T-helper 22 cell (primary cell): ENCODE data around the gene PDZD7.
A peak's percentile ranks its signal among the peaks of the same experiment; 100 is the strongest.
"Not testable (repeated sequence)": the region's sequence is repeated elsewhere in the genome, so short reads cannot be mapped to it uniquely, and the experiment has no call there.

Source experiments
- DNase-seq: peaks from one replicate; pipeline ENCODE4 v3.0.0-alpha.2; 2020; ENCODE audit warnings: low read depth

Gene PDZD7

DNA sequence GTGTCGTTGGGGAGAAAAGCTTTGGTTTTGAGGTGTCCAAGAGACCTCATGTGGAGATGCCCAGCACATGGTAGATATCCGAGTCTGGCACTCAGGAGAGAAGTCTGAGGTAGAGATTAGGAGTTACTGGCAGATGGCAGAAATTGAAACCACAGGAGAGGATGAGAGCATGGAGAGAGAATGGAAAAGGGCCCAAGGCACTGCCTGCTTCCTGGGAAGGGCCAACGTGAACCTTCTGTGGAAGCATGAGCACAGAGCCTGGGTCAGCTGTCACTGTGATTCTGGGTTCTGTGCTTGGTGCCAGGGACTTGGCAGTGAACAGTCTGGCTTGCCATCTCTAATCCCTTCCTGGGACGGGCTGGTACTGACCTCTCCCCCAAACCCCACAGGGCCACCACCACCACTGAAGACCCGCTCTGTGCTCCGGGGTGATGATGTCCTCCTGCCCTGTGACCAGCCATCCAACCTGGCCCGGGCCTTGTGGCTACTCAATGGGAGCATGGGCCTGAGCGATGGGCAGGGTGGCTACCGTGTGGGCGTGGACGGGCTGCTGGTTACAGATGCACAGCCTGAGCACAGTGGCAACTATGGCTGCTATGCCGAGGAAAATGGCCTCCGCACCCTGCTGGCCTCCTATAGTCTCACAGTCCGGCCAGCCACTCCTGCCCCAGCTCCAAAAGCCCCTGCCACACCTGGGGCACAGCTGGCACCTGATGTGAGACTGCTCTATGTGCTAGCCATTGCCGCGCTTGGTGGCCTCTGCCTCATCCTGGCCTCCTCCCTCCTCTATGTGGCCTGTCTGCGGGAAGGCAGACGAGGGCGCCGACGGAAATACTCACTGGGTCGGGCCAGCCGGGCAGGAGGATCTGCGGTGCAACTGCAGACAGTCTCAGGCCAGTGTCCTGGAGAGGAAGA is 47.8 kb downstream of the PDZD7 start:
- no peak for DNase-seq

DNA sequence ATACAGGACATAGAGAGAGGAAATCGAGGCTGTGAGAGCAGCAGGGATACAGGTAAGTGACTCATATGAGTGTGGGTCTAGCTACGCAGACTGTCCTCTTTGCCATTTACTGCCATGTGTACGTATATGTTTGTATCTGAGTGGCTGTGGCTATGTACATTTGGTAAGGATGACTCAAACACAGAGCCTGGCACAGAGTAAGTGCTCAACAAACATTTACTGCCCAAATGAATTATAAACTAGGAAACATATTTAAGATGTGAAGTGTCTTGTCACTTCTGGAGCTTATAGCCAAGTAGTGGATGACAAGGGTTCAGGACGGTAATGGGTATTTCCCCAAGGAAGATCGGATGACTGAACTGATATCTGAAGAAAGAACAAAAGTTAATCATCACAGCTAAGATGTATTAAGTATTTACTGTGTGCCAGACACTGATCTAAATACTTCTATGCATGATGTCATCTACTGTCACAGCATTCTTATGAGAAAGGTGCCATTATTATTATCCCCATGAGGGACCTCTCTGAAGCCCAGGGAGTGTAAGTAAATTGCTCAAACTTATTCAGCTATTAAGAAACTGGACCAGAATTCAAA is 49.7 kb downstream of the PDZD7 start:
- DNase-seq = no peak

DNA sequence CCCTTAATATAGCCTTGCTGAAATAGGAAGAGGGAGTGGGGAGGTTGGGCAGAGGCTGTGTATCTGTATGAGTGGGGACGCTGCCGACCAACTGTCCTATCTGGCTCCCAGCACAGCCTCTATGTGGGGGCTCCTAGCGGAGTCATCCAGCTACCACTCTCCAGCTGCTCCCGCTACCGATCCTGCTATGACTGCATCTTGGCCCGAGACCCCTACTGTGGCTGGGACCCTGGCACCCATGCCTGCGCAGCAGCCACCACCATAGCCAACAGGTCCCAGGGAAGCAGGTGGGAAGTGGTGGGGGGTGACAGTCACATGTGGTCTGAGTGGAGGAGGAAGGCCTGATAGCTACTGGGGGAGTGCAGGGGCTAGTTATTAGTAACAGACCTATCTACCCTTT is 50.2 kb downstream of the PDZD7 start:
- no peak for DNase-seq

- DNase-seq = no peak
These were observed 50.6 kb downstream of the PDZD7 start for GRCh38 chr10:100980311-100980710.

DNA sequence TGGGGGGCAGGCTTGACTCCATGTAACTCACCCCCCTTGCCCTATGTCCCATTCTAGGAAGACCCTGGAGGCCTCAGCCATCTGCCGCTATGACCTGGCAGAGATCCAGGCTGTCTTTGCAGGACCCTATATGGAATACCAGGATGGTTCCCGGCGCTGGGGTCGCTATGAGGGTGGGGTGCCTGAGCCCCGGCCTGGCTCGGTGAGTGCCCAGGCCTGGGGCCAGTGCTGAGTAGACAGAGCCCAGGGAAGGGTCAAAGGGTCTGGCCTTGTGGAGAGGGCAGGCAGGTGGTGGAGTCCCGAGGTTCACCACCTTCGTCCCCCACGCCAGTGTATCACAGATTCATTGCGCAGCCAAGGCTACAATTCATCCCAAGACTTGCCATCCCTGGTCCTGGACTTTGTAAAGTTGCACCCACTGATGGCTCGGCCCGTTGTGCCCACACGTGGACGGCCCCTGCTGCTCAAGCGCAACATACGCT is 51.1 kb downstream of the PDZD7 start:
- no peak for DNase-seq

DNA sequence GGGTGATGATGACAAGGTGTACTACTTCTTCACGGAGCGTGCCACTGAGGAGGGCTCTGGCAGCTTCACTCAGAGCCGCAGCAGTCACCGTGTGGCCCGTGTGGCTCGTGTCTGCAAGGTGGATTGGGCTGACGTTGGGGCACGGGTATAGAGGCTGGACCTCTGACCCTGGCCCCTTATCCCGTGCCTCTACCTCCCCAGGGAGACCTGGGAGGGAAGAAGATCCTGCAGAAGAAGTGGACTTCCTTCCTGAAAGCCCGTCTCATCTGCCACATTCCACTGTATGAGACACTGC is 52.1 kb downstream of the PDZD7 start:
- DNase-seq = no peak

DNA sequence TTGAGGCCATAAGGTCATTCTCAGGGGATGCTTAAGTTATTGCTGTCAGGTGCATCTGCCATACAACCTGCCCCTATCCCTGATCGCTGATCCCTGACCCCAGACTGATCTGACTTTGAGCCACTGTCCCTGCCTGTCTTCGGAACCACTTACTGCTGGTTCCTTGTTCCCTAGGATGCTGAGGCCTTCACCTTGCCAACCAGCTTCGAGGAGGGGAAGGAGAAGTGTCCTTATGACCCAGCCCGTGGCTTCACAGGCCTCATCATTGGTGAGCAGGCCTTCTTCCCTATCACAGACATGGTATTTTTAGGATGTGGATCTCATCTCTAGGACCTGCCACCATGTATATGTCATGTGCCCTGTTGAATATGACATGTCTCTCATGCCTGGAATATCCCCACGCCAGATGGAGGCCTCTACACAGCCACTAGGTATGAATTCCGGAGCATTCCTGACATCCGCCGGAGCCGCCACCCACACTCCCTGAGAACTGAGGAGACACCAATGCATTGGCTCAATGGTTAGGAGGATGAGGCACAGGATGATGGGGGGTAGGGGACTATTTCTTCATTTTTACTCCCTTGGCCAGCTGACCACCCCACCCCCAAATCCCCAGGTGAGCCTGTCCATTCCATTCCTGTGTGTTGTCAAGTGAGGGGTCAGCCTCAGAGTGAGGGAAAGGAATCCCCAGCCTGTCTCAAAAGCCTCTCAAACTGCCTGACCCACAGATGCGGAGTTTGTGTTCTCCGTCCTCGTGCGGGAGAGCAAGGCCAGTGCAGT is 52.6 kb downstream of the PDZD7 start:
- DNase-seq = no peak

- DNase-seq = no peak
These were observed 53.5 kb downstream of the PDZD7 start for GRCh38 chr10:100977436-100977835.

DNA sequence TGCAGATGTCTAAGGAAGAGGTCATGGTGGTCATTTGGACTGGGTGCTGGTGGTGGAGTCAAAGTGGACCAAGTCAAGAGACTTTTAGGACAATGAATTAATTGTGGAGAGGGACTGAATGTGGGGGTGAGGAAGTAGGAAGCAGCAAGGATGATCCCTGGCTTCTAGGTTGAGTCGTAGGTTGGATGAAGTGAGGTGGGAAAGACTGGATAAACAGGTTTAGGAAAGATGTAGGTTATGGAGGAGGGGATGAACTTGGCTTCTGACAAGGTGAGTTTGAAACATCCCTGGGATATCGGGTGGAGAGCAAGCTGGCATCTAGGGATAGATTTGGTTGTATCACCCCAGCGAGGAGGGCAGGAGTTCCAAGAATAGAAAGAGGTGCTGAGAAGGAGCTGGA is 54.0 kb downstream of the PDZD7 start:
- DNase-seq = no peak

DNA sequence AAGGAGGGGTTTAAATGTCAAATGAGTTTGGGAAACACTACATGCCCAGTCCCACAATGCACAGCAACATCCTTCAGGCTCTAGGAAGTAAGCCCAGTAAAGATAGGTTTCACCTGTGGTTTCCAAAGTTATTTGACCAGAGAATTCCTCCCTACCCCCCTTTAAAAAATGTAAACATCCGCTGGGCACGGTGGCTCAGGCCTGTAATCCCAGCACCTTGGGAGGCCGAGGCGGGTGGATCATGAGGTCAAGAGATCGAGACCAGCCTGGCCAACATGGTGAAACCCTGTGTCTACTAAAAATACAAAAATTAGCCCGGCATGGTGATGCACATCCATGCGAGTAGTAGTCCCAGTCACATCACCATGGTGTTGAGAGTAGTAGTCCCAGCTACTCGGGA is 55.5 kb downstream of the PDZD7 start:
- not testable (repeated sequence) for DNase-seq

GRCh38 chr10:100972904-100973535 is 57.9 kb downstream of the PDZD7 start:
- DNase-seq = no peak

DNA sequence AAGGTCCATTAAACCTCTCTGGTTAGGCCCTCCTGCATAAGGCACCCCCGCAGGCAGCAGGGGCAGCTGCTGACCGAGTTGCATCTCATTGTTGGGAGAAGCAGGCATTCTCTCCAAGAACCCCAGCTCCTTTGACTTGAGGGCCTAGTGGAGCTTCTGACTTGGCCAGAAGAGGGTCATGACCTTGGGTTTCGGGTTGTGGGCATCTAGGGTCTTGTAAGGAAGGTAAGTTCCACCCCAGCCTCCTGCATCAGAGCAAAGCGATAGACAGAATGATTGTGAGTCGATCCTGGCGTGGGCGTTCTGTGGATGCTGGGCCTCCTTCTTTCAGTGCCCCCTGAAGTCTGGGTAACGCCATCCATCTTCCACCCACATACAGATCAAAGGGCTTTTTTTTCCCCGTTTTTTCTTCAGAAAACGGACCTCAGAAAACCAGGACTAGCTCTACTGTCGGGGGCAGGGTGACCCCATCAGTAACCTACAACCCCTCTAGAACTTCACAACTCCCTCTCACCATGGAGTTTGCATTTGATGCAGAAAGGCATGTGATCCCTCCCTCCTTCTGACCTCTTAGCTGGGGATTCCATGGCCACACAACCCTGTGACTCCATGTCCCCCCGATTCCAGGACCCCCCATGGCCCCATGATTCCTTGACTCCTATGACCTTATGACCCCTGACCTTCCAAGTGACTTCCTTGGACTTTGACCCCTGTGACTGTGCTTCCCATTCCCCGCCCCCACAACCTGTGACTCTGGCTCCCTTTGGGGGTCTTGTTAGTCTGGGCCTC is 58.6 kb downstream of the PDZD7 start:
- no peak for DNase-seq

DNA sequence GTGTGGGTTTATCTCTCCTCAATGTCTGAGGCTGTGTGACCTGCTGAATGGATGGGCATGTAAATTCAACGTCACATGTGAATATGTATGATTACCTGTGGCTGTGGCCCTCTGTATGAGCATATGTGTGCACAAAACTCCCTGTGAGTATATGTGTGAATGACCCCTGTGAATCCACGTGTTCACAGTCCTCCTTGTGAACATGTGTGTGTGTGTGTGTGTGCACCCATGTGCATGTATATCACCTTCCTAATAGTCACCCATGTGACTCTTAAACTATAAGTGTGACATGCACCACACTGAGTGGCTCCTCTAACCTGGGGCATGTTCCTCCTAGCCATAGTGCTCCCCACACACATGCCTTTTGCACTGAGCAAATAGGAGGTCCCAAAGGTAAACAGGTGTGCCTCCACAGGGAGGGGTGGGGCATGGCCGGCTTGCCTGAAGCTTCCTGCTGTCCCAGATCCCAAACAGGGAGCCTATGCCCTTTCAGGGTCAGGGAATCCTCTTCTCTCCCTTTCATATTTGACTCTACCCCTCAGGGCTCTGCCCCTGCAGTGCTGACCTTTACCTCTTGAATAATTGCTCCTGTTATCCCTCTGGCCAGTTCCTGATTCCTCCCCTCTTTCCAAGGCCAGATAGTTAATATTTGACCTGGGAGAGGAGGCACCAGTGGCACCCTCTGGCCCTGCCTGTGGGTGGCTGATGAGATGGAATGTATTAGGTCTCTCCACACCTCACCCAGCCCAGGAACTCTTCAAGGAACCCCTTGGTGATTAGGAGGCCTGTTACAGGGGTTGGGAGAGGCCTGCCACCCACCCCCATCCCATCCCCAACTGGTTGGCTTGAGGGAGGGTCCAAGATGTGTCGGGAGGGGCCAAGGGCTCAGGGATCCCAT is 59.8 kb downstream of the PDZD7 start:
- DNase-seq = no peak

DNA sequence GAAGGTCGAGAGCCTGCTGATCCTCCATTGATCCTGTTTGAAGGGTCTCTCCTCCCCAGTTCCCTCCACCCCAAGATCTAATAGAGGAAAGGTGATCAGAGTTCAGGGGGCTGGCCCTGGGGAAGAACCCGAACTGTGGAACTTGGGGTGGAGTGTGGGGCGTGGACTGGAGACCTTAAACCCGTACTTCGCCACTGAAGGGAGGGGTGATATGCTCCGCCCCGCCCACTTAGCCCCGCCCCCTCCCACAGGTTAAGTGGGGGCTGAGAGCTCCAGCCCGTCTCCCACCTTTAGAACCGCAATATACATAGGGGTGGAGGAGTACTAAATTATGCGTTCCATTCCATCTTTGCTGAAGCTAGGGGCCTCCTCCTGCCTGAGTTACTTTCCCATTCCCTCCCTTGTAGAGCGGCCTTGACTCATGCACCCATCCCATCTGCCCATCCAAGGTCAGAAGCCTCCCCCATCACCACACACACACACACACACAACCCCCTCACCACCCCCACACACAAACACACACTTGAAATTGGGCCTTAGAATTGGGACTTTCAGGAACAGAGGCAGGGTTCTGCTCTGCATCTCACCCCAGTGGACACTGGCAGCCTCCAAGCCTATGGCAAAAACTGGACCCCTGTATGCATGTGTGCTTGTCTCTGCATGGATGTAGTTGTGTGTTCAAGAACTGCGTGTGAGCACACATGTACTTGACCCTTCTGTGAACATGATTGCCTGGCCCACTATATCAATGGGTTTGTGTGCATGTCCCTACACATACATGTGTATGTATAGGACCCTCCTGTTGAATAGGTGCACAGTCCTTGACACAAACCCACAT is 60.6 kb downstream of the PDZD7 start:
- DNase-seq = peak; percentile 12

GRCh38 chr10:100969187-100970075 is 61.5 kb downstream of the PDZD7 start, which contains the start of gene SEMA4G:
Gene SEMA4G (plus strand): TSS chr10:100969504. CDS start chr10:100972913, 3,409 bp downstream.
- DNase-seq = no peak

- no peak for DNase-seq
These were observed 62.1 kb downstream of the PDZD7 start for GRCh38 chr10:100968863-100969186.

DNA sequence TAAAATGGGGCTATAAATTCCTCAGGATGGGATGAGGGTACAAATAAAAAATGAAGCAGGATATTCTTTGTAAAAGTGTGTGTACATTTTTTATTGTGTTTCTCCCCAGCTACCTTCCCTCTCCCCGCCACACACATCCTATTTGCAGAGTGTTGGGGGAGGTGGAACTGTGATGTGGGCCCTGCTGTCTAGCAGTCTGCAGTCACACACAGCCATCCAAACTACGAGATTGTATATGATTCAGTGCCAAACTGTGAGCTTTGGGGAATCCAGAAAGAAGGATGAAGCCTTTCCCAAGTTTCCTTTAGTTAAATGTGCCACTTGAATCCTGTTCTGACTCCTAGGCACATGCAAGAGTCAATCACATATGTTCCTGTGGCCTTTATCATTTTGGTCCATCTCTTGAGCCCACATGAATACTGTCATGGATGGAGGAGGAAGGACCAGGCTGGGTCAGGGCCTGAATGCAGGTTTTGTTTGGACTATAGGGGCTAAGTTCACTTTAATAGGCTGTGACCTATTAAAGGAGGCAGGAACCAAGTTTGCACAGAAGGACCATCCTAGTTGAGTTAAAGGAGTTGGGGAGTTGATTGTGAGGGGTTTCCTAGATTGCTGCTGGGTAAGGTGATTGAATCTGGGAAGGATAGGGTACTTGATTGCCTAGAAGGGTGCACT is 62.7 kb downstream of the PDZD7 start:
- DNase-seq = no peak

DNA sequence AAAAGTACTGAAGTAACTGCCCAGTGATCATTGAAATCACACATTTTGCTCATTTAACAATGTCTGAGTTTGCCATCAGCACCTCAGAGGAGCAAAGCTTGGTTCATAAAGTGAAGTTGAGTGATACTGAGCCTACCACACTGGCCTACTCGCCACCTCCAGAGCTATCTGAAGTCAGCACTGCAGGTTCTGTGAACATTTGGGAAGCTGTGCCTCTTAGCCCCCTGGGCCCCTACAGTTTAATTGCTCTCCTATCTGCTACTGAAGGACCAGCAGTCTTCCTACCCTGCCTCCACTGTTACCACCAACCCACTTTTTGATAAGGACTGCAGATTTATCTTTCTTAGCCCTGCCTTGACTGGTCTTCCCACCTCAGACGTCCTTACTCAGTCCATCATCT is 63.6 kb downstream of the PDZD7 start:
- no peak for DNase-seq
